ENCODE results near the gene ABCC5. TPM values are rescaled to one million over a fixed set of nuclear protein-coding genes. Genes with fewer than 3 reads are reported as not detected.
"Not testable (repeated sequence)": the region's sequence is repeated elsewhere in the genome, so short reads cannot be mapped to it uniquely, and the experiment has no call there.

Gene ABCC5
- total RNA-seq, 1 donor from 2014 or later = 10.1 TPM

DNA sequence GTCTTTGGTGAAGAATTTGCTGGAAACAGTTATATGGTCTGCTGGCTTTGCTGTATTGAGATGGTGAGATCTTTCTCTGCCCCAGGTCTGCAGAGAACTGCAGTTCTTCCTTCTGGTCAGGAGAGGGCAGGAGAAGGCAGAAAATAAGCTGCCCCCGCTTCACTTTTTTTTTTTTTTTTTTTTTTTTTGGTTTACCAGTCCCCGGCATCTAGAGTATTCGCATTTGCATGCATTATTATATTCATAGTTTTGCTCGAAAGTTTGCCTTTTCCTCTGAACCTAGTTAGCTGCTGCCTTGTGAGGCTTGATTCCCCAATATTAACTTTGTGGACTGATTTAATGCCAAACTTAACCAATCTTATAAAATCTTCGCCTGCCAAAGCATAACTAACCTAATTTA, 122.4 kb downstream of the ABCC5 start:
- peak; percentile 52 to 63 for DNase-seq (ENCODE audit: low read depth in 2 of 2)

- peak; percentile 82 to 95 for DNase-seq (ENCODE audit: low read depth in 2 of 2)
Measured at GRCh38 chr3:183892610-183893214, 125.0 kb downstream of the ABCC5 start.

DNA sequence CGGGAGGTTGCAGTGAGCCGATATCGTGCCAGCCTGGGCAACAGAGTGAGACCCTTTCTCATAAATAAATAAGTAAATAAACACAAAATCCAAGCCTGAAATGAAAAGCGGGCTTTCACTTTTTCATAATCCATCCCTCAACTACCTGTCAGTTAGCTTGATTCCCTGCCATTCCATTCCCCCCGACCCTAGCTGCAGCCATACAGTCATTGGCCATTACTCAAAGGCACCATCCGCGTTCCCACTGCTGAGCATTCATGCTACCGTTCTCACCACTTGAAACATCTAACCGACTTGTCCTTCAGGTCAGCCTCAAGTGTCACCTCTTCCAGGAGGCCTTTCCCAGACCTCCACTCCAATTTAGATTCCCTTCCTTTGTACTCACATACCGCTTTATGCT, 131.9 kb downstream of the ABCC5 start:
- no peak for DNase-seq (ENCODE audit: low read depth in 2 of 2)

DNA sequence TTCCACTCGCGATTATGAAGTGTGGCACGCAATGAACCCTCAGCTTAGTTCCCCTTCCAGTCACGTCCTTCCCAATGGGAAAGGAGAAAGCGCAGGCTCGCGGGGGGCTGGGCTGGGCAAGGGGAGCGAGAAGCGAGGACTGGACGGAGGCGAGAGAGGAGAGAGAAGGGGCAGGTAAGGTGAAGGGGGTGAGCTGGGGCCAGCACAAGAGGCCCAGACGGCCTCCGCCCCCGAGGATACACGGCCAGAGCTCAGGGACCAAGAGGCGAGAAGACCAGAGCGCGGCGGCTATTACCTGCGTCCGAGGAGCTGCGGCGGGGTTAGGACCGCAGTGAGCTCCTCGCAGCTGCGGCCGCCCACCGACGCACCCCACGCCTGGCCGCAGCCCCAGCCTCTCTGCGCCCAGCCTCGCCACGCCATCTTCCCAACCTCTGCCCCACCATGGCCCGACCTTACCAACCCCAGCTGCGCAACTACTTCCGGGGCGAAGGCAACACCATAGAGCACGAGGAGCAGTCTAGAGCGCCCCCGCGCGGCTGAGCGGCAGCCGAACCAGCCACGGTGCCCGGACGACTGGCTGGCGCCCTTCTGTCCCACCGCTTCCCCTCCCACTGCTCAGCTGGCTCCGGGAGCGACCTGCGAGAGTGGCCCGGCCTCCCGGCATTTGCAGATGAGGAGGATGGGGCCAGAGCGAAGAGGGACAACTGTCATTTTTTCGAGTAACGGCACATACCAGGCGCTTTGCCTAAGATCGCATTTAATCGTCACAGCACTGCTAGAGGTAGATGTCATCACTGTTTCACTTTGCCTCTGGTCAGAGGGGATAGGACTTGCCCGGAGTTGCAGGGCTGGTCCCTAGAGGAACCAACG, 133.0 kb downstream of the ABCC5 start, which contains the start of gene PARL:
Gene PARL, minus strand, starts transcription at position 454 of the 870 bp plus-strand sequence. Its CDS starts 34 bp downstream, at position 420.
- peak; percentile 80 to 93 for DNase-seq (ENCODE audit: low read depth in 2 of 2)

DNA sequence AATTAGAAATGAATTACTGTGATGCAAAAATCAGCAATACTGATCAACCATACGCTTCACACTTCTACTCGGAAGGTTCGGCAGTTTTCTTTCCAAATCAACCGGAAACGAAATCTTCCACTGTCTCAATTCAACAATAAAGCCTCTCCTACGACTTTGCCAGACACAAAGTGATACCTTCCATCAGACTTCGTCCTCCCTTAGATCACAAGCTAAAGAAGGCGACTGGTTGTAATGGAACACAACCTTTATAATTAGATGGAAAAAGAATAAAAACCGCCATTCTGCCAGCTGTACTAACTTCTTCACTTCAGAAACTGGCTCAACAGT, 133.6 kb downstream of the ABCC5 start:
- no peak for DNase-seq (ENCODE audit: low read depth in 2 of 2)

- no peak for DNase-seq (ENCODE audit: low read depth in 2 of 2)
Measured at GRCh38 chr3:183883291-183884096, 134.2 kb downstream of the ABCC5 start.

- DNase-seq (ENCODE audit: low read depth in 2 of 2) = no peak
Measured at GRCh38 chr3:183880121-183880520, 137.6 kb downstream of the ABCC5 start.

DNA sequence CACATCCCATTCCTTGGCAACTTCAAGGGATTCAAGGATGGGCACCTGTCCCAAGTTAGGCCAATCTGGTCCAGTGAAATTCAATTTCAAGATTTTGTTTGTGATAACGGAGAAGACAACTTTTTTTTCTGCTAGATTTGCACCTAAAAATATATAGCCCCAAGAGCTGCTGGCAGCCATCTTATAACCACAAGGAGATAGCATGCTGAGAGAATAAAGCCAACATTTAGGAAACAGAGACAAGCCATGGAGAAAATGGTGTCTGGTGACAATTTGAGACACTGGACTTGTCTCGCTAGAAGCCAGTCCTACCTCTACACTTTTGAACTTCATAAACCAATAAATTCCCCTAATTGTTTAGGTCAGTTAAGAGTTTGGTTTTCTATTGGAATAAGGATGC, 138.4 kb downstream of the ABCC5 start:
- DNase-seq (ENCODE audit: low read depth in 2 of 2) = no peak

- DNase-seq (ENCODE audit: low read depth in 2 of 2) = no peak
Measured at GRCh38 chr3:183878071-183878470, 139.6 kb downstream of the ABCC5 start.

GRCh38 chr3:183877227-183877626, 140.5 kb downstream of the ABCC5 start:
- not testable (repeated sequence) for DNase-seq (ENCODE audit: low read depth in 2 of 2)

DNA sequence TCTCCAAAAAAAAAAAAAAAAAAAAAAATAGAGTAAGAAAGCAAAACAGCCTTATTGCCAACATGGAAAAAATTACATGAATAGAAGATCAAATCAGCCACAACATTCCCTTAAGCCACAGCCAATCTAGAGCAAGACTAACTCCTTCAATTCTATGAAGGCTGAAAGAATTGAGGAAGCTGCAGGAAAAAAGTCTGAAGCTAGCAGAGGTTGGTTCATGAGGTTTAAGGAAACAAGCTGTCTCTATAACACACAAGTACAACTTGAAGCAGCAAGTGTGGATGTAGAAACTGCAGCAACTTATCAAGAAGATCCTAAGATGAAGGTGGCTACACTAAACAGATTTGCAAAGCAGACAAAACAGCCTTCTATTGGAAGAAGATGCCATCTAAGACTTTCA, 142.3 kb downstream of the ABCC5 start:
- DNase-seq (ENCODE audit: low read depth in 2 of 2) = no peak

DNA sequence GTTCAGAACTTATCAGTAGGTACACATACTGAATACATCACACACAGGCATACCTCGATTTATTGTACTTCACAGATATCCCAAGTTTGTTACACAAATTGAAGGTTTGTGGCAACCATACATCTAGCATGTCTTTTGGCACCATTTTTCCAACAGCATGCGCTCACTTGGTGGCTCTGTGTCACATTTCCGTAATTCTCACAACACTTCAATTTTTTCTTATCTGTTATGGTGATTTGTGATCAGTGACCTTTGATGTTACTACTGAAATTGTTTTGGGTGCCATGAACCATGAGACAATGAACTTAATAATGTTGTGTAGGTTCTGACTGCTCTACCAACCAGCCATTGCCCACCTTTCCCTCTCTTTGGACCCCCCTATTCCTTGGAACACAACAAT, 143.8 kb downstream of the ABCC5 start:
- DNase-seq (ENCODE audit: low read depth in 2 of 2) = no peak

- DNase-seq (ENCODE audit: low read depth in 2 of 2) = no peak
Measured at GRCh38 chr3:183871541-183871940, 146.1 kb downstream of the ABCC5 start.

GRCh38 chr3:183870563-183870962, 147.1 kb downstream of the ABCC5 start:
- no peak for DNase-seq (ENCODE audit: low read depth in 2 of 2)

Other genes with a start within 250 kb of the ABCC5 start
- gene MAP6D1, start 192.3 kb downstream of the ABCC5 start, total RNA-seq = 0.51 and 0.89 TPM in 2 replicates
- gene PARL, start 133.0 kb downstream of the ABCC5 start, total RNA-seq = 26.8 and 28.8 TPM in 2 replicates
- gene HTR3D, start 13.9 kb upstream of the ABCC5 start, total RNA-seq = not detected in 2 replicates
- gene HTR3C, start 35.2 kb upstream of the ABCC5 start, total RNA-seq = under 0.01 TPM in 1 of 2 replicates, not detected in the other
- not detected in 2 replicates for gene HTR3E, start 79.2 kb upstream of the ABCC5 start, total RNA-seq
- gene EIF2B5, start 117.5 kb upstream of the ABCC5 start, total RNA-seq = 31.5 and 38.3 TPM in 2 replicates
- gene DVL3, start 137.5 kb upstream of the ABCC5 start, total RNA-seq = 13.9 and 28.1 TPM in 2 replicates
- gene AP2M1, start 157.0 kb upstream of the ABCC5 start, total RNA-seq = 379 and 607 TPM in 2 replicates
- gene ABCF3, start 168.3 kb upstream of the ABCC5 start, total RNA-seq = 45.7 and 73.1 TPM in 2 replicates
- gene VWA5B2, start 211.7 kb upstream of the ABCC5 start, total RNA-seq = not detected in 2 replicates
- gene ALG3, start 231.1 kb upstream of the ABCC5 start, total RNA-seq = 20.5 and 25.0 TPM in 2 replicates
- gene EEF1AKMT4, start 231.8 kb upstream of the ABCC5 start, total RNA-seq = 3.5 and 4.7 TPM in 2 replicates
- not detected in 2 replicates for gene CAMK2N2, start 243.7 kb upstream of the ABCC5 start, total RNA-seq